Chondrocyte (in vitro differentiated cells): Measurements from ENCODE around the gene PLSCR3. TPM values are rescaled to one million over a fixed set of nuclear protein-coding genes. Genes with fewer than 3 reads are reported as not detected.

Experiments used
- DNase-seq: peaks from one replicate; pipeline ENCODE4 v3.0.0; 2021; ENCODE audit warnings: mixed read lengths, low spot score
- H3K27ac Mint-ChIP-seq: one replicate; pipeline ENCODE4 v1.8.0; 2021; ENCODE audit warnings: mild to moderate bottlenecking, moderate library complexity, mixed read lengths; ENCODE audit not compliant: unreplicated experiment
- H3K27me3 Mint-ChIP-seq: 2 replicates; pipeline ENCODE4 v1.8.0; 2021; ENCODE audit warnings: low read depth, mixed read lengths
- H3K36me3 Mint-ChIP-seq: 2 replicates; pipeline ENCODE4 v1.8.0; 2021; ENCODE audit warnings: low read depth, mixed read lengths
- H3K4me1 Mint-ChIP-seq: 2 replicates; pipeline ENCODE4 v1.8.0; 2021; ENCODE audit warnings: low read depth, mild to moderate bottlenecking, mixed read lengths
- H3K4me3 Mint-ChIP-seq: one replicate; pipeline ENCODE4 v1.8.0; 2021; ENCODE audit warnings: mild to moderate bottlenecking, moderate library complexity, mixed read lengths; ENCODE audit not compliant: unreplicated experiment
- H3K9me3 Mint-ChIP-seq: 2 replicates; pipeline ENCODE4 v1.8.0; 2021; ENCODE audit warnings: low read depth, mixed read lengths
- long read RNA-seq: library from polyadenylated mRNA; stranded (forward); transcript quantifications from one replicate; pipeline ENCODE4 v2.0.0, GENCODE V29; 2021
- total RNA-seq: library from RNA; stranded (reverse); gene quantifications from 3 replicates; pipeline ENCODE4 v1.2.1, GENCODE V29; 2021
- TF ChIP-seq, protein P1 (sequence below): fragments of 200-600 bp; sonication (generic); IDR thresholded peaks from 2 replicates; pipeline ENCODE4 v1.5.0; 2021; ENCODE audit warnings: antibody characterized with exemption, mild to moderate bottlenecking, moderate library complexity

The PLSCR3 gene
- 79.8 to 82.6 TPM (median 81.5 TPM) in 3 replicates for total RNA-seq
- long read RNA-seq, transcript PLSCR3-202 (8 exons, 2,067 nt): major isoform, 35 of 79 reads
- long read RNA-seq, transcript PLSCR3-209 (8 exons, 2,032 nt): minor isoform, 20 of 79 reads
- long read RNA-seq, transcript PLSCR3-201 (8 exons, 1,689 nt): minor isoform, 5 of 79 reads
- long read RNA-seq, partial matches to known transcripts: 3 of 79 reads
- long read RNA-seq, other reads (novel, unspliced or antisense): 14 of 79 reads

- Mint-ChIP-seq H3K4me3 (peak within 1 kb of the TSS; percentile 91), H3K9me3 (no peaks in the 10 kb centered on the region), H3K27me3 (no peaks in the 10 kb centered on the region), H3K4me1 (peaks cover 20% of the 10 kb centered on the region), H3K27ac (peak within 1 kb of the TSS; percentile 86), H3K36me3 (peaks cover 6% of the 10 kb centered on the region)
- TF ChIP-seq, protein P1, sequence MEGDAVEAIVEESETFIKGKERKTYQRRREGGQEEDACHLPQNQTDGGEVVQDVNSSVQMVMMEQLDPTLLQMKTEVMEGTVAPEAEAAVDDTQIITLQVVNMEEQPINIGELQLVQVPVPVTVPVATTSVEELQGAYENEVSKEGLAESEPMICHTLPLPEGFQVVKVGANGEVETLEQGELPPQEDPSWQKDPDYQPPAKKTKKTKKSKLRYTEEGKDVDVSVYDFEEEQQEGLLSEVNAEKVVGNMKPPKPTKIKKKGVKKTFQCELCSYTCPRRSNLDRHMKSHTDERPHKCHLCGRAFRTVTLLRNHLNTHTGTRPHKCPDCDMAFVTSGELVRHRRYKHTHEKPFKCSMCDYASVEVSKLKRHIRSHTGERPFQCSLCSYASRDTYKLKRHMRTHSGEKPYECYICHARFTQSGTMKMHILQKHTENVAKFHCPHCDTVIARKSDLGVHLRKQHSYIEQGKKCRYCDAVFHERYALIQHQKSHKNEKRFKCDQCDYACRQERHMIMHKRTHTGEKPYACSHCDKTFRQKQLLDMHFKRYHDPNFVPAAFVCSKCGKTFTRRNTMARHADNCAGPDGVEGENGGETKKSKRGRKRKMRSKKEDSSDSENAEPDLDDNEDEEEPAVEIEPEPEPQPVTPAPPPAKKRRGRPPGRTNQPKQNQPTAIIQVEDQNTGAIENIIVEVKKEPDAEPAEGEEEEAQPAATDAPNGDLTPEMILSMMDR: peak; percentile 73
- DNase-seq: no peak
Observed at GRCh38 chr17:7394452-7395191, at the start of gene PLSCR3. PLSCR3 (minus strand) TSS chr17:7394525; CDS start chr17:7394110, 415 bp downstream.

GRCh38 chr17:7443499-7444485, 49.5 kb upstream of the PLSCR3 start:
- Mint-ChIP-seq H3K4me1 (peaks cover 48% of the 10 kb centered on the region), H3K9me3 (no peaks in the 10 kb centered on the region), H3K36me3 (peaks cover 2% of the 10 kb centered on the region), H3K27ac (peak overlapping the region; percentile 59), H3K4me3 (no peak overlapping the region), H3K27me3 (peaks cover 9% of the 10 kb centered on the region)
- no peak for DNase-seq
- TF ChIP-seq, protein P1: no peak

GRCh38 chr17:7442142-7442541, 47.8 kb upstream of the PLSCR3 start:
- H3K9me3 Mint-ChIP-seq: no peaks in the 10 kb centered on the region
- H3K27me3 Mint-ChIP-seq: peaks cover 3% of the 10 kb centered on the region
- H3K4me3 Mint-ChIP-seq: no peak overlapping the region
- no peak for DNase-seq
- H3K36me3 Mint-ChIP-seq: no peaks in the 10 kb centered on the region
- no peak overlapping the region for H3K27ac Mint-ChIP-seq
- H3K4me1 Mint-ChIP-seq: peaks cover 61% of the 10 kb centered on the region
- TF ChIP-seq, protein P1: no peak

DNA sequence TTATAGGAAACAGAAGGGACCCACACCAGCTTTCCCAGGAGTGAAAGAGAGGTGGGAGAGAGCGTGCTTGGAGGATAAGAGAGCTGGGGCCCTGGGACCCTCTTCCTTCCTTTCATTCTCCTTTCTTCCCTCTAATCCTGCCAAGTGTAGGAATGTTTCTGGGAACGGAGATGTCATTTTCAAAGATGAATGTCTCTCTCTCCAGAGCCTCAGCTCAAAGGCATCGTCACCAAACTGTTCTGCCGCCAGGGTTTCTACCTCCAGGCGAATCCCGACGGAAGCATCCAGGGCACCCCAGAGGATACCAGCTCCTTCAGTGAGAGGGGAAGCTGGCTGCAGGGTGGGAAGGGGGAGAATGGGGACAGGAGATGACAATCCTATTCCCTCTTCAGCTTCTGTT, 46.9 kb upstream of the PLSCR3 start:
- H3K27me3 Mint-ChIP-seq: no peaks in the 10 kb centered on the region
- peak overlapping the region; percentile 22 for H3K27ac Mint-ChIP-seq
- DNase-seq: no peak
- peaks cover 68% of the 10 kb centered on the region for H3K4me1 Mint-ChIP-seq
- no peaks in the 10 kb centered on the region for H3K9me3 Mint-ChIP-seq
- H3K4me3 Mint-ChIP-seq: no peak overlapping the region
- TF ChIP-seq, protein P1: no peak
- H3K36me3 Mint-ChIP-seq: no peaks in the 10 kb centered on the region

GRCh38 chr17:7440834-7441195, 46.5 kb upstream of the PLSCR3 start:
- H3K27ac Mint-ChIP-seq: peak overlapping the region; percentile 59
- peak overlapping the region; percentile 84 for H3K4me3 Mint-ChIP-seq
- H3K27me3 Mint-ChIP-seq: no peaks in the 10 kb centered on the region
- DNase-seq: no peak
- H3K36me3 Mint-ChIP-seq: no peaks in the 10 kb centered on the region
- peaks cover 70% of the 10 kb centered on the region for H3K4me1 Mint-ChIP-seq
- H3K9me3 Mint-ChIP-seq: no peaks in the 10 kb centered on the region
- TF ChIP-seq, protein P1: peak; percentile 31
